ENCODE data around the gene NTN4.
A peak's percentile ranks its signal among the peaks of the same experiment; 100 is the strongest.
"Not testable (repeated sequence)": the region's sequence is repeated elsewhere in the genome, so short reads cannot be mapped to it uniquely, and the experiment has no call there.

Gene NTN4

DNA sequence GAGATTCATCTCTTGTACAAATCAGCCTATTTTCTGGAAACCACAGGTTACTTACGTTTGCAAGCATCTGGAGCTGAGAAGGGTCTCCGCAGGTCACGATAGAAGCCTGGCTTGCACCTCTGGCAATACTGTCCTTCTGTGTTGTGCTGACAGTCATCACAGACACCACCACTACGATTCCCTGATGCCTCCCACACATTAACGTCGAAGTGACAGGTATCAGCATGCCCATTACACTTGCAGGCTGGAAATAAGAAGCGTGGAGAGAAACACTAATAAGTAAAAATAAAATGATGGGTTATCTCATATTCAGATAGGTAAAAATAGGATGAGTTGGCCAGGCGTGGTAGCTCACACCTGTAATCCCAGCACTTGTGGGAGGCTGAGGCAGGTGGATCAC is 80.2 kb downstream of the NTN4 start:
- DNase-seq (ENCODE audit: low spot score): no peak

GRCh38 chr12:95709152-95709551 is 81.4 kb downstream of the NTN4 start:
- no peak for DNase-seq (ENCODE audit: low spot score)

DNA sequence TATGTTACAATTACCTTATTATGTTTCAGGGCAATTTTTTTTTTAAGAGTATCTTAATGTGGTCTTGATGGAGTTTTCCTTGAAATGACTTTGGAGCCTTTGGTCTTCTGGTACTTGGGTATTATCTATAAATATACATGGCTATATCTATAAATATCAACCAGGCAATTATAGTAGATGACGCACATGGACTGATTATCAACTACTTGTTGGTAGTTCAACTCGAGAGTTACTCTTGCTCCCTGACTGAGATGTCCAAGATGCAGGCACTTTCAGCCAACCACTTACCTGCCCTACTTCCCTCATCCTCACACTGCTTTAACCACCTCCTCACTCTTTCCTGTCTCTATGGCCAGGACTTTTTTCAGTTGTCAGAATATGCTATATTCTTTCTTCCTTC is 85.4 kb downstream of the NTN4 start:
- DNase-seq (ENCODE audit: low spot score): no peak

- DNase-seq (ENCODE audit: low spot score): no peak
Observed at GRCh38 chr12:95703986-95704385, 86.6 kb downstream of the NTN4 start.

DNA sequence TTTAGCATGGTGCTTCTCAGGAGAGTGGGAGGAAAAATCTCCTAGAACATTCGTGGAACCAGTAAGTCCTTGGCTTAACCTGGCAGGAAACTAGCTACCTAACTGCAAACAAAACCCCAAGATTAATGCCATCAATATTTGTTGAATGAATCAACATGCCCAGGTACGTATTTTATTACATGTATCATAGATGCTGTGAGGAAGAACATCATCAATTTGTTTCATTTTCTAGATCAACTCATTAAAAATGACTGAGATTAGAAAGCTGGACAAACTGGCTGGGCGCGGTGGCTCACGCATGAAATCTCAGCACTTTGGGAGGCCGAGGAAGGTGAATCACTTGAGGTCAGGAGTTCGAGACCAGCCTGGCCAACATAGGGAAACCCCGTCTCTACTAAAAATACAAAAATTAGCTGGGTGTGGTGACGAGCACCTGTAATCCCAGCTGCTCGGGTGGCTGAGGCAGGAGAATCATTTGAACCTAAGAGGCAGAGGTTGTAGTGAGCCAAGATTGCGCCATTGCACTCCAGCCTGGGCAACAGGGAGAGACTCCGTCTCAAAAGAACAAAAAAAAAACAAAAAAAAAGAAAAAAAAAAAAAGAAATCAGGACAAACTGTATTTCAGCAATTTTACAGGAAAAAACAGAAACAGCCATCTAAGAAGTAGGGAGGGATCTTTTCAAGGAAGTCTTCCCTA is 88.7 kb downstream of the NTN4 start:
- DNase-seq (ENCODE audit: low spot score): no peak

- no peak for DNase-seq (ENCODE audit: low spot score)
Observed at GRCh38 chr12:95701275-95701674, 89.3 kb downstream of the NTN4 start.

- peak; percentile 67 for DNase-seq (ENCODE audit: low spot score)
Observed at GRCh38 chr12:95700316-95700785, 90.2 kb downstream of the NTN4 start.

- no peak for DNase-seq (ENCODE audit: low spot score)
Observed at GRCh38 chr12:95699579-95699978, 91.0 kb downstream of the NTN4 start.

- no peak for DNase-seq (ENCODE audit: low spot score)
Observed at GRCh38 chr12:95694136-95694535, 96.4 kb downstream of the NTN4 start.

DNA sequence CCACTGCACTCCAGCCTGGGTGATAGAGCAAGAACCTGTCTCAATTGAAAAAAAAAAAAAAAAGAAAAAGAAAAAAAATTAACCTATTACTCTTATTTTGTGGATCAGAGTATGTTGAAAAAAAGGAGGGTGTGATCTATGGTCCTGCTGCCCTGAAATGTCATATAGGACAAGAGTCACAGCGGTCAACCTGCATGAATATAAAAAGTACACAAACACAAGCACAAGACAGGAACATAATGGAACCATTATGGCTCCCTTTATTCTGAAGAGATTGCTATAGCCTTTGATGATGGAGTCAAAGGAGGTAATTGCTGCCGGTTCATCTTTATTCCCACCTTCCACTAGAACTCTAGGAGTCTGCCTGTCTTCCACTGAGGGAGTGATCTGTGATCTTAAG is 96.9 kb downstream of the NTN4 start:
- no peak for DNase-seq (ENCODE audit: low spot score)

- no peak for DNase-seq (ENCODE audit: low spot score)
Observed at GRCh38 chr12:95690861-95691635, 99.5 kb downstream of the NTN4 start.

- DNase-seq (ENCODE audit: low spot score): no peak
Observed at GRCh38 chr12:95687937-95688336, 102.6 kb downstream of the NTN4 start.

DNA sequence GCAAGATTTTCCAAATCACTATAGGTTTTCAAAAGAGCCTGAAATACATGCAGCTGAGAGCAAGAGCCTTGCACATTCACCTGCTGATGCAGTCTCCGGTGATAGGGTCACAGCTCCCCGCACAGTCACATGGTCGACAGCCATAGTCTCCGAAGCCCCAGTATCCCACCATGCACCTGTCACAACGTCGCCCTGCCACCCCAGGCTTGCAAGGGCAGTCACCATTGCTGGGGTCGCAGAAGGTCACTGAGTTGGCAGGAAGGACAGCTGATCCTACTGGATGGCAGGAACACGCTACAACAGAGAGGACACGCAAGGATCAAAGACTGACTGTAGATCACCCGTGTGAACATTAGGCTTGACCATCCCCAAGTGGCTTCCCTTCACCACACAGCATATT is 107.1 kb downstream of the NTN4 start:
- DNase-seq (ENCODE audit: low spot score): no peak

DNA sequence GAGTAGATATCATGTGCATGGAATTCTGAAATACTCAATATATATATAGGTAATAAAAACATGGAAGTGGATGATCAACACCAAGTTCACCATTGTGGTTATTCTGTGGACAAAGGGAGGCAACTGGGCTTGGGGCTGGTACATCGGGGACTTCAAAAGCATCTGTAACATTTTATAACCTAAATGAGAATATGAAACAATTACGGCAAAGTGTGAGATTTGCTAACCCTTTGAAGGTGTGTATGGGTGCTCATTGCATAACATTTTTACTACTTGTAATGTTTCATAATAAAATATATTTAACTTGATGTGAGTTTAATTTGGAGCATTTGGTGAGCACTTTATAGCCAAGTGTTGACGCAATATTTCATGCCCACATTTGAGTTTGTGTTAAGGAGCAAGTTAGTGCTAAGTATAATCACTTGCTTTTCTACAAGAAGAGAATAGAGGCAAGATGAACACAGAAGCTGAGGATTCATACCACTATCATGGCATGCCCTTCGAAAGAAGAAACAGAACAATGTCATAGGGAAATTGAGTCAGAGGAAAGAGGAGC is 109.3 kb downstream of the NTN4 start:
- DNase-seq (ENCODE audit: low spot score): no peak

DNA sequence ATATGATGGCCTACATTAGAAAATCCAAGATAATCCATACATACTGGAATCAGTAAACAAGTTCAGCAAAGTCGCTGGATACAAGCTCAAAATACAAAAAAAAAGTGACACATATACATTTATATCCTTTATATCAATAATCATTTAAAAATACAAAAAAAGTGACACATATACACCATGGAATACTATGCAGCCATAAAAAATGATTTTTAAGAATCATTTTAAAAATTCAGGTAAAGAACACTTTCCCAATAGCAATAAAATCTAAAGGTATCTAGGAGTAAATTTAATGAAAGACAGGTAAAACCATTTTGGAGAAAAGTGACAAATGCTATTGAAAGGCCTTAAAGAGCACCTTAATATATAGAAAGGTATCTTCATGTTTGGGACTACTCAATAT is 111.9 kb downstream of the NTN4 start:
- no peak for DNase-seq (ENCODE audit: low spot score)

DNA sequence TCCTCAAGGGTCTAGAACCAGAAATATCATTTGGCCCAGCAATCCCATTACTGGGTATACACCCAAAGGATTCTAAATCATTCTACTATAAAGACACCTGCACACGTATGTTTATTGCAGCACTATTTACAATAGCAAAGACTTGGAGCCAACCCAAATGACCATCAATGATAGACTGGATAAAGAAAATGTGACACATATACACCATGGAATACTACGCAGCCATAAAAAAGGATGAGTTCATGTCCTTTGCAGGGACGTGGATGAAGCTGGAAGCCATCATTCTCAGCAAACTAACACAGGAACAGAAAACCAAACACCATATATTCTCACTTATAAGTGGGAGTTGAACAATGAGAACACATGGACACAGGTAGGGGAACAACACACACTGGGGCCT is 112.8 kb downstream of the NTN4 start:
- not testable (repeated sequence) for DNase-seq (ENCODE audit: low spot score)

DNA sequence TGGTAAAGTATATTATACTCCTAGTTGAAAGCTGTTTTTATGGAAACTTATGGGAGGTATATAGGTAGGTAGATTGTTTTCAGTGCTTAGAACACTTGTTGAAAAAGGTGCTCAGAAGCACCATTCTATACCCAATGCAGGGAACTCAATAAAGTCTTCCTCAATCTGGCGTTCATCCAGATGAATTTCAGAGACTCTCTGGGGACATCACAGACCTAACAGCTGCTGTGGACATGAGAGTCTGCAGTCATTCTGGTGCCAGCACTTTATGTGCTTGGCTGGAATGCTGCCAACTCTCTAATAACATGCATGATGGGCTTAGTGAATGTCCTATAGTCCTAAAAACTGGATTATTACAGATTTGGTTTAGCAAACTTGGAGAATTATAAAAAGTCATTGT is 115.9 kb downstream of the NTN4 start:
- DNase-seq (ENCODE audit: low spot score): no peak

GRCh38 chr12:95674163-95674562 is 116.4 kb downstream of the NTN4 start:
- DNase-seq (ENCODE audit: low spot score): no peak

DNA sequence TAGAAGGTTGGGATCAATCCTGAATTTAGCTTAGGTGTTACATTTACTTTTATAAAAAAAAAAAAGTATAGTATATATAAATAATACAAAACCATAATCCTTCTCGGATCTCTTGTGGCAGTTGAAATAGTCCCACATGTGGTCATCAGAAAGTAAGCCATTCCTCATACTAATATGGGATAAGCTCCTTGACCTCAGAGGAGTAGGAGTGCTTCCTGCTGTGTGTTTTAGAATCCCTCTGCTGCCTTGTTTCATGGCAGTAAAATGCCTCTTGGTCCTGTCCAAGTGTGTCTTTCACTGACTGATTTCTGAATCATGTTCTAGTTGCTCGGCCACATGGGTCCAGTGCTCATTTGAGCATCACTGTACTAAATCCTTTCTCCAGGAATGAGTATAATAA is 117.0 kb downstream of the NTN4 start:
- no peak for DNase-seq (ENCODE audit: low spot score)

DNA sequence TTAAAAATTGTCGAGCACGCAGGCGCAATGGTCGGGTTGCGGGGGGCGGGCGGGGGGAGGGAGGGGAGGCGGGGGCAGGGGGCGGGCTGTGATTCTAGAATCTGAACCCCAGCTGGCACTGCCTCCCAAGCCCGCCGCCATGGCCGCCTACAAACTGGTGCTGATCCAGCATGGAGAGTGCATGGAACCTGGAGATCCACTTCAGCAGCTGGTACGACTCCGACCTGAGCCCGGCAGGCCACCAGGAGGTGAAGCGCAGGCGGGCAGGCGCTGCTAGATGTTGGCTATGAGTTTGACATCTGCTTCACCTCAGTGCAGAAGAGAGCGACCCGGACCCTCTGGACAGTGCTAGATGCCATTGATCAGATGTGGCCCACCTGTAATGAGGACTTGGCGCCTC is 118.4 kb downstream of the NTN4 start:
- no peak for DNase-seq (ENCODE audit: low spot score)

- DNase-seq (ENCODE audit: low spot score): no peak
Observed at GRCh38 chr12:95671265-95671664, 119.3 kb downstream of the NTN4 start.

GRCh38 chr12:95663525-95663924 is 127.0 kb downstream of the NTN4 start:
- peak; percentile 7 for DNase-seq (ENCODE audit: low spot score)

GRCh38 chr12:95661360-95661759 is 129.2 kb downstream of the NTN4 start:
- no peak for DNase-seq (ENCODE audit: low spot score)
